ENCODE results near the gene SEC22A. TPM values are rescaled to one million over a fixed set of nuclear protein-coding genes. Genes with fewer than 3 reads are reported as not detected.

SEC22A gene
- total and polyA plus RNA-seq, 2 of the 8 experiments (the other 6 are each of a cell fraction or from before 2014, with no cell fraction given) = 10.6 to 17.1 TPM

DNA sequence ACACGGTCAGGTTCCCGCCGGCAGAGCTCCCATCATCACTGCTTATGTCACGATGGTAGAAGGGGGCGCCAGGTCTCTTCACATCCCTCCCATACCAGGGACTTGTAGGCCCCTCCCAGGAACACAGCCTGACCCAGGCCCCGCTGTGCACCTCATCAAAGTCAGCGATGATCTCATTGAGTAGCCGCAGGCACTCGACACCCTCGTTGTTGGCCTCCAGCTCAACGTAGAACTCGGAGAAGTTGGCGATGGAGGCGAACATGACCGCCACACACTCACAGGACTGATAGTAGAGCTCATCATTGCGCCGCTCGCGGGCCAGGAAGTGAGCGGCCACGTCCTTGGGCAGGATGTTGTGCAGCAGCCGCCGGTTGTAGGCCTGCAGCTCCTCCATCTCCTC, 89.2 kb downstream of the SEC22A start:
- H3K27me3 ChIP-seq (replicated peaks in 1 of 4; ENCODE audit: control insufficient read depth in 3 of 4, extremely low read depth in 1 of 4, insufficient read depth in 3 of 4, low read length in 3 of 4) = no peaks in the 10 kb centered on the region
- DNase-seq (ENCODE audit: low read depth in 1 of 2, low spot score in 2 of 2) (no peak), FAIRE-seq (no peak)
- no peak overlapping the region for H3K4ac ChIP-seq (replicated peaks; ENCODE audit: insufficient read length, low read depth, low read length)
- no peak overlapping the region for H3K9ac ChIP-seq (replicated peaks in 1 of 4; ENCODE audit: extremely low read depth in 1 of 4, low read depth in 3 of 4, low read length in 3 of 4)
- H3K56ac ChIP-seq (replicated peaks; ENCODE audit: insufficient read length, low read depth, low read length) = no peak overlapping the region
- no peaks in the 10 kb centered on the region for H3K23me2 ChIP-seq (ENCODE audit: low read depth, low read length)
- no peak overlapping the region for H4K8ac ChIP-seq (ENCODE audit: extremely low read depth, insufficient read depth, low read length)
- H2AFZ ChIP-seq (ENCODE audit: low read length) = no peak overlapping the region
- no peak overlapping the region for H2BK5ac ChIP-seq (ENCODE audit: low read depth, low read length)
- H3K4me2 ChIP-seq (ENCODE audit: insufficient read depth in 1 of 2, low read depth in 2 of 2, low read length in 2 of 2) = no peak overlapping the region
- no peak overlapping the region for H3K18ac ChIP-seq (ENCODE audit: extremely low read depth, low read length)
- no peak overlapping the region for H2BK20ac ChIP-seq (ENCODE audit: low read length)
- no peak overlapping the region for H3K23ac ChIP-seq (ENCODE audit: insufficient read length)
- H3K4me1 ChIP-seq (replicated peaks in 1 of 4; ENCODE audit: control insufficient read depth in 3 of 4, insufficient read depth in 4 of 4, low read length in 3 of 4) = peaks cover 0 to 2% (median 0%) of the 10 kb centered on the region in 4 experiments; a peak in 2 of 7 replicates
- WGBS, 2 experiments (ENCODE audit: extremely low coverage in 1 of 2, insufficient coverage in 1 of 2, insufficient read length in 1 of 2, insufficient replicate concordance in 2 of 2, low coverage in 1 of 2, low lambda C conversion rate in 2 of 2, missing lambda C conversion rate in 1 of 2) = 95% methylated on average over 23 of the region's 23 CpGs; no CpG with 5 or more reads in 1 of the 2 experiments
- H4K20me1 ChIP-seq (replicated peaks in 1 of 2; ENCODE audit: control insufficient read depth in 1 of 2, insufficient read depth in 2 of 2, low read length in 2 of 2) = peaks cover 4 to 17% of the 10 kb centered on the region in 2 experiments
- H3K36me3 ChIP-seq (ENCODE audit: control insufficient read depth in 2 of 4, insufficient read depth in 4 of 4, low read length in 3 of 4) = peaks cover 5 to 19% (median 13%) of the 10 kb centered on the region in 4 experiments; a peak in 7 of 8 replicates
- H3K14ac ChIP-seq (ENCODE audit: insufficient read length) = no peak overlapping the region
- no peak overlapping the region for H2AK5ac ChIP-seq (ENCODE audit: low read depth, low read length)
- no peak overlapping the region for H3K4me3 ChIP-seq (ENCODE audit: extremely low read depth in 1 of 4, insufficient read depth in 2 of 4, low read depth in 3 of 4, low read length in 4 of 4)
- H2BK120ac ChIP-seq (replicated peaks; ENCODE audit: low read depth, low read length) = no peak overlapping the region
- H3K27ac ChIP-seq (ENCODE audit: low read depth, low read length) = no peak overlapping the region
- H3K9me3 ChIP-seq (ENCODE audit: insufficient read depth in 2 of 2, low read depth in 1 of 2, low read length in 1 of 2) = no peaks in the 10 kb centered on the region
- no peaks in the 10 kb centered on the region for H3K79me2 ChIP-seq (ENCODE audit: control insufficient read depth in 1 of 2, insufficient read depth in 2 of 2, low read length in 2 of 2)
- no peak overlapping the region for H4K91ac ChIP-seq (replicated peaks; ENCODE audit: insufficient read length, low read length)
- CTCF ChIA-PET (ENCODE audit: partially characterized antibody) = interaction anchor here (1.0 to 3.7 kb wide), 5 partner anchors 9 to 31 kb away, joined by 3 to 28 read pairs (median 5); no protein-coding TSS in a partner anchor
- no peak overlapping the region for H4K5ac ChIP-seq (ENCODE audit: insufficient read length, low read depth, low read length)
- no peak overlapping the region for H2BK15ac ChIP-seq (ENCODE audit: low read length)
- no peak overlapping the region for H2BK12ac ChIP-seq (ENCODE audit: low read depth, low read length)
- POLR2A ChIA-PET (ENCODE audit: partially characterized antibody) = interaction anchor here (1.0 to 1.3 kb wide), 3 partner anchors 9 to 29 kb away, joined by 3 read pairs; no protein-coding TSS in a partner anchor
- no peaks in the 10 kb centered on the region for H3K79me1 ChIP-seq (ENCODE audit: low read depth, low read length)
- TF ChIP-seq SP2 (IDR thresholded peaks at IDR 0.05; ENCODE audit: low read length) = no peak
- TF ChIP-seq KDM5A (IDR thresholded peaks at IDR 0.05; ENCODE audit: low read length) = no peak
- no peak for TF ChIP-seq CBX5 (IDR thresholded peaks at IDR 0.05; ENCODE audit: low read depth, low read length)
- no peak for TF ChIP-seq KDM4A (IDR thresholded peaks at IDR 0.05; ENCODE audit: low read depth, low read length, severe bottlenecking)
- no peak for TF ChIP-seq NANOG (IDR thresholded peaks at IDR 0.05; ENCODE audit: insufficient read depth, low read depth, low read length, poor library complexity, severe bottlenecking)
- no peak for TF ChIP-seq TAF7 (optimal IDR thresholded peaks at IDR 0.05; ENCODE audit: borderline replicate concordance, low read depth, low read length)
- no peak for TF ChIP-seq GTF2F1 (IDR thresholded peaks at IDR 0.05; ENCODE audit: borderline replicate concordance, low read depth, low read length)
- TF ChIP-seq SUZ12 (IDR thresholded peaks at IDR 0.05; ENCODE audit: low read length) = no peak
- no peak for TF ChIP-seq SP4 (IDR thresholded peaks at IDR 0.05; ENCODE audit: low read length)
- no peak for TF ChIP-seq POLR2A (IDR thresholded peaks at IDR 0.05; ENCODE audit: control extremely low read depth in 1 of 2, low read depth in 2 of 2, low read length in 2 of 2)
- no peak for TF ChIP-seq ASH2L (IDR thresholded peaks at IDR 0.05; ENCODE audit: low read length)
- no peak for TF ChIP-seq EP300 (IDR thresholded peaks at IDR 0.05; ENCODE audit: borderline replicate concordance in 1 of 2, low read depth in 2 of 2, low read length in 2 of 2)
- TF ChIP-seq PHF8 (conservative IDR thresholded peaks at IDR 0.05; ENCODE audit: low read depth, low read length) = no peak
